Ovary (tissue), 9 donors: ENCODE results near the gene MCM9. TPM values are rescaled to one million over a fixed set of nuclear protein-coding genes. Genes with fewer than 3 reads are reported as not detected.
"Not testable (repeated sequence)": the region's sequence is repeated elsewhere in the genome, so short reads cannot be mapped to it uniquely, and the experiment has no call there.

Source experiments
- DNase-seq, 5 donors: peaks; one replicate each; pipeline ENCODE4 v3.0.0-alpha.2; 2019 to 2020
- H3K27ac ChIP-seq, 2 donors: fragments of 200-600 bp; one replicate each; pipeline versions ENCODE4 v1.5.1 to v1.8.0; 2019 to 2022
- H3K27me3 ChIP-seq: fragments of 200-600 bp; one replicate; pipeline ENCODE4 v1.8.0; 2022
- H3K36me3 ChIP-seq: fragments of 200-600 bp; sonication (generic); one replicate; pipeline ENCODE4 v1.5.1; 2019
- H3K4me1 ChIP-seq: one replicate; pipeline ENCODE4 v1.8.1; 2013; ENCODE audit warnings: mild to moderate bottlenecking, moderate library complexity; ENCODE audit not compliant: insufficient read depth
- H3K4me3 ChIP-seq: fragments of 200-600 bp; sonication (generic); one replicate; pipeline ENCODE4 v1.5.1; 2017
- H3K9me3 ChIP-seq, 2 donors: fragments of 200-600 bp in 1 of 2; sonication (generic) in 1 of 2; one replicate each; pipeline versions ENCODE4 v1.5.1 to v1.8.1; 2013 to 2019; ENCODE audit warnings: mild to moderate bottlenecking in 1 of 2, moderate library complexity in 1 of 2
- CTCF ChIP-seq, 3 donors: fragments of 450-650 bp in 2 of 3; fragments of 200-600 bp in 1 of 3; IDR thresholded peaks; one replicate each; pipeline versions ENCODE4 v1.5.1 to v1.8.0; 2016 to 2022; ENCODE audit warnings: antibody characterized with exemption in 3 of 3, mild to moderate bottlenecking in 1 of 3
- EP300 ChIP-seq: sonication (generic); formaldehyde crosslinking; IDR thresholded peaks from one replicate; pipeline ENCODE4 v1.6.1; 2017; ENCODE audit warnings: antibody characterized with exemption
- POLR2A ChIP-seq: fragments of 450-650 bp; IDR thresholded peaks from one replicate; pipeline ENCODE4 v1.6.1; 2017; ENCODE audit warnings: antibody characterized with exemption, mild to moderate bottlenecking, moderate library complexity
- WGBS, 3 donors: extraction: QIAGEN DNeasy Blood & Tissue Kit in 1 of 3; methylation state at CpG; one replicate each; pipeline versions ENCODE4 v1.1.5 to v1.1.7; 2013 to 2017; 5-methylcytosine and 5-hydroxymethylcytosine counted together
- intact Hi-C, 4 donors: fragments of 100-400 bp; cut with DNase I; formaldehyde crosslinking; loops; one replicate each; pipeline versions ENCODE4 v1.11.0 to v1.15.1; 2022 to 2023
- polyA plus RNA-seq, 2 donors: library from polyadenylated mRNA; stranded (reverse); fragments of 200-250 nt in 1 of 2; fragments of 350-450 nt in 1 of 2; fragmentation: Illumina TruSeq in 1 of 2; extraction: RNeasy Lipid Tissue Mini Kit (QIAGEN cat#74804) in 1 of 2; gene quantifications; one replicate each; pipeline ENCODE4 v1.2.3, GENCODE V29; 2013 to 2014
- total RNA-seq, 7 donors: library from RNA; depleted of rRNA in 2 of 7; stranded (reverse); fragments of >200 nt in 2 of 7; fragmentation: NEBNext Ultra II Directional in 3 of 7; extraction: Animal tissue kit (Norgen Biotek cat#: 25700) in 3 of 7; gene quantifications; one replicate each; pipeline versions ENCODE4 v1.1.0 to v1.2.4, GENCODE V29; 2016 to 2023
- donor health status: DM: no; HTN: no; CAD: no; lungs with moderate emphysema.
- donor health status: DM: no; HTN: no; CAD: no.
- donor health status: Bipolar disorder and iron deficiency.
- donor health status: DM: yes; HTN: yes; CAD: no.
- donor health status: DM: no; HTN: no; CAD: no.
- donor health status: DM: yes; HTN: yes; CAD: no.

The MCM9 gene
- total and polyA plus RNA-seq, 9 donors: 5.5 to 17.5 (median 11.2) TPM

DNA sequence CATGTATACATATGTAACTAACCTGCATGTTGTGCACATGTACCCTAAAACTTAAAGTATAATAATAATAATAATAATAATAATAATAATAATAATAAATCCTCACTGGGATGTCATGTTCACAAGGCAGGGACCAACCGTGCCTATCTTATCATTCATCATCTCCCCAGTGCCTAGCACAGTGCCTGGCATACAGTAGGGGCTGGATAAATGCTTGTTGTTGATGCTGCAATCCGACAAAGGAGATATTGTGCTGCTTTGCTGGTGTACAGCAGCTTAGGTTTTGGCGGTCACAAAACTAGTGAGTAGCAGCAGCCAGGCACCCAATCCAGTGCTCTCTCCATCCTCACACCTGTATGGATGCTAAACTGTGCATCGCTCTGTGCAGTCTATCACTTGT is 135.1 kb downstream of the MCM9 start:
- DNase-seq: no peak
- no peaks in the 10 kb centered on the region for H3K36me3 ChIP-seq
- TF ChIP-seq CTCF (IDR thresholded peaks at IDR 0.05) (no peak), EP300 (no peak), POLR2A (no peak)
- 73 to 87% (median 80%) methylated on average over 4 of the region's 4 CpGs for WGBS, 3 donors
- H3K4me3 ChIP-seq: no peak overlapping the region
- no peaks in the 10 kb centered on the region for H3K9me3 ChIP-seq
- H3K27me3 ChIP-seq: no peaks in the 10 kb centered on the region
- H3K27ac ChIP-seq: no peak overlapping the region
- intact Hi-C loops: loop anchor here in 2 of 4 donors (5.0 to 10.0 kb wide), 2 partner anchors 515 to 518 kb away; no protein-coding TSS in a partner anchor
- no peaks in the 10 kb centered on the region for H3K4me1 ChIP-seq

GRCh38 chr6:118796548-118796947 is 138.4 kb downstream of the MCM9 start:
- intact Hi-C loops, H3K36me3 ChIP-seq, H3K27me3 ChIP-seq, H3K9me3 ChIP-seq, H3K4me1 ChIP-seq, H3K27ac ChIP-seq, DNase-seq, H3K4me3 ChIP-seq: not testable (repeated sequence)
- WGBS, 3 donors: 70 to 87% (median 72%) methylated on average over 9 of the region's 9 CpGs

DNA sequence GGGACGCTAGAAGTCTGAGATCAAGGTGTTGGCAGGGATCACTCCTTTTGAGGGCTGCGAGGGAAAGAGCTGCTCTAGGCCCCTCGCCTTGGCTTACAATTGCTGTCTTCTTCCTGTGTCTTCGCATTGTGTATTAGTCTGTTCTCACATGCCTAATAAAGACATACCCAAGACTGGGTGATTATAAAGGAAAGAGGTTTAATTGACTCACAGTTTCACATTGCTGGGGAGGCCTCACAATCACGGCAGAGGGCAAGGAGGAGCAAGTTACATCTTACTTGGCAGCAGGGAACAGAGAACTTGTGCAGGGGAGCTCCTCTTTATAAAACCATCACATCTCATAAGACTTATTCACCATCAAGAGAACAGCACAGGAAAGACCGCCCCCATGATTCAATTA is 143.5 kb downstream of the MCM9 start:
- H3K36me3 ChIP-seq: no peaks in the 10 kb centered on the region
- WGBS, 3 donors: 86 to 94% (median 87%) methylated on average over 6 of the region's 6 CpGs
- intact Hi-C loops: no loop called here
- H3K9me3 ChIP-seq: no peaks in the 10 kb centered on the region
- H3K27ac ChIP-seq: no peak overlapping the region
- H3K4me3 ChIP-seq: no peak overlapping the region
- no peaks in the 10 kb centered on the region for H3K4me1 ChIP-seq
- no peak for TF ChIP-seq POLR2A
- TF ChIP-seq EP300: no peak
- TF ChIP-seq CTCF (IDR thresholded peaks at IDR 0.05): no peak
- no peaks in the 10 kb centered on the region for H3K27me3 ChIP-seq
- DNase-seq: no peak

- H3K9me3 ChIP-seq: no peaks in the 10 kb centered on the region
- no peaks in the 10 kb centered on the region for H3K27me3 ChIP-seq
- intact Hi-C loops: loop anchor here in 2 of 4 donors (10.0 kb wide), 2 partner anchors 205 to 745 kb away; no protein-coding TSS in a partner anchor
- H3K4me1 ChIP-seq: peaks cover under 1% of the 10 kb centered on the region
- H3K36me3 ChIP-seq: no peaks in the 10 kb centered on the region
- 65 to 75% (median 71%) methylated on average over 4 of the region's 4 CpGs for WGBS, 3 donors
- TF ChIP-seq POLR2A (no peak), EP300 (no peak), CTCF (IDR thresholded peaks at IDR 0.05) (no peak)
- H3K4me3 ChIP-seq: no peak overlapping the region
- no peak overlapping the region for H3K27ac ChIP-seq
- no peak for DNase-seq
Observed at GRCh38 chr6:118789954-118790353, 145.0 kb downstream of the MCM9 start.

DNA sequence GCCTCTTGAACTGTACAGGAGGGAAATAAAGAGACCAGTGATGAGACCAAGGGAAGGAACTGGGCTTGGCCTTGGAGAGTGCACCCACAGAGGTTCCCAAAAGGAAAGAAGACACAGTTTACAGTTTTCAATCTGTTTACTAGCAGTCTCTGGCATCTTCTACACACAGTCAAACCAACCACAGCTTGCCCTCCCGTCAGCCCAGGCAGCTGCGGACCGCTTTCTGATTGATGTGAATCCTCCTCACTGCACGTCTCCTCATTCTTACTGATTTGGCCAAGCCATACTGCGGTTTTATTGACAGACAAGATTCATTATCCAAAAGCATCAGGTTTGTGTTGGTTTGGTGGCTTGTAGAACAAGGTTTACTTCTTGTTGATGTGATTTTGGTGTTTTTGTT is 145.5 kb downstream of the MCM9 start:
- intact Hi-C loops: loop anchor here in 2 of 4 donors (10.0 kb wide), 2 partner anchors 205 to 745 kb away; no protein-coding TSS in a partner anchor
- Histone ChIP-seq H3K27me3 (no peaks in the 10 kb centered on the region), H3K36me3 (no peaks in the 10 kb centered on the region), H3K9me3 (no peaks in the 10 kb centered on the region), H3K4me3 (no peak overlapping the region), H3K27ac (no peak overlapping the region), H3K4me1 (peaks cover 4% of the 10 kb centered on the region)
- TF ChIP-seq EP300 (no peak), CTCF (IDR thresholded peaks at IDR 0.05) (no peak), POLR2A (no peak)
- DNase-seq: no peak
- WGBS, 3 donors: 97 to 98% (median 98%) methylated on average over 5 of the region's 5 CpGs
